GM21381 (cell line): Measurements from ENCODE around the gene METAP1.
"Not testable (repeated sequence)": the region's sequence is repeated elsewhere in the genome, so short reads cannot be mapped to it uniquely, and the experiment has no call there.

Experiments used
- ATAC-seq: cut with Tn5 transposase; IDR thresholded peaks from one replicate; pipeline ENCODE4 v1.9.1; 2021; ENCODE audit warnings: mild to moderate bottlenecking, moderate library complexity; ENCODE audit not compliant: unreplicated experiment

The METAP1 gene

GRCh38 chr4:99090481-99091215, 95.1 kb downstream of the METAP1 start:
- no peak for ATAC-seq

DNA sequence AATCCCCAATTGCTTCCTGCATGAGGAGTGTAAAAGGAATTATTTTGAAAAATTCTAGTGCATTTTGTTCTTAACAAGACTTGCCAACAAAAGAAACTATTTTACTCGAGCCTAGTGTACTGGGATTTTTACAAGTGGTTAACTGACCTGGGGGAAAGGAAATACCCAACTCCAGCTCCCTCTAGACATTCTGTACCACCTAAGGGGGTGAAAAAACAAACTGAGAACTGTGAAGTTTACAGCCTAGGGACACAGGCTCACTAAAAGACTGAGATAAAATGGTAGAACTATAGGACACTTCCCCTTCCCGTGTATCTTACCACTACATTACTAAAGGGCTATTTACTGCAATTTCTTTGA, 95.7 kb downstream of the METAP1 start:
- no peak for ATAC-seq

GRCh38 chr4:99091841-99092240, 96.3 kb downstream of the METAP1 start:
- ATAC-seq = not testable (repeated sequence)

- no peak for ATAC-seq
These were observed 103.8 kb downstream of the METAP1 start for GRCh38 chr4:99099311-99099710.

DNA sequence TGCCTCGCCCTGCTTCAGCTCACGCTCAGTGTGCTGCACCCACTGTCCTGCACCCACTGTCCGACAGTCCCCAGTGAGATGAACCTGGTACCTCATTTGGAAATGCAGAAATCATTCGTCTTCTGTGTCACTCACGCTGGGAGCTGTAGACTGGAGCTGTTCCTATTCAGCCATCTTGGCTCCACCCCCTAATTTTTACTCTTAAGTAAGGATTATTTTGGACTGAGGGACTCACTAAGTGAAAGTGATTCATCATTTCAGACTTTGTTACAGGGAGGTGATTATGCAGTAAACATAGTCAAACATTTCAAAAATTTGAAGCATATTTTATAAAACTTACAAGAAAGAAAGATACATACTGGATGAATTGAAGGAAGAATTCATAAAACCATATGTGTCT, 104.3 kb downstream of the METAP1 start:
- not testable (repeated sequence) for ATAC-seq

DNA sequence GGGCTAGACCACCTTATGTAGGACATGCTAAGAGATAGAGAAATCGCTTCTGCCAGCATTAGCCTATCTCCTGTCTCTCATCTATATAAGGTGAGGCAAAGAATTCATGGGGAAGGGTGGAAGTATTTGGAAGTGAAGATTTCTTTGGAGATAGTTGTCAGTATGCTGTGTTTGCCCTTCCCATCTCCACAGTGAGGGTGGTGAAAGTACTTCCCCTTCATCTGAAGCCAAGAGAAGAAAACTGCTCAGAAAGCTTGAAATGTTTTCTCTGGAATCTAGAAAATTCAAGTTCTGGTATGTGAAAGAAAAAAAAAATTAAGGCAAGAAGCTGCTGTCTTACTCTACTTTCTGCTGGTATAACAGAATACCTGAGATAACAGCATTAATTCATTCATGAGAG, 105.4 kb downstream of the METAP1 start:
- ATAC-seq = no peak

- no peak for ATAC-seq
These were observed 107.1 kb downstream of the METAP1 start for GRCh38 chr4:99102634-99103033.

- ATAC-seq = no peak
These were observed 107.6 kb downstream of the METAP1 start for GRCh38 chr4:99103166-99103565.

- ATAC-seq = no peak
These were observed 108.6 kb downstream of the METAP1 start for GRCh38 chr4:99104153-99104552.

DNA sequence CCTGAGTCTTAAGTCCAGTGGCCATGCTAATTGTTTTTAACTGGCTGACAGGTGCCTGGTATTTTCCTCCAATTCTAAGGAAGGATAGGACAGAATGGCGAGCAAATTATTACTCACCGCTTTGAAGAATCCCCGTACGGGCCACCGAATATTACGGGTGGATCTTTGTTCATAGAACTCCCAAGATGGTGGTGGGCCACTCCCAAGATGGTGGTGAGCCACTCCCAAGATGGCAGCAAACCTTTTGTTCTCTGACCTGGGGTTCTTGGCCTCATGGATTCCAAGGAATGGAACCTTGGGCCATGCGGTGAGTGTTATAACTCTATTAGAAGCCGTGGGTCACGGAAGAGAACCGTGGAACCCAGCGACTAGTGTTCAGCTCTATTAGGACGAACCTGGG, 113.8 kb downstream of the METAP1 start:
- ATAC-seq = not testable (repeated sequence)
